ENCODE data around the gene STXBP6. TPM values are rescaled to one million over a fixed set of nuclear protein-coding genes. Genes with fewer than 3 reads are reported as not detected.

Gene STXBP6
- polyA plus RNA-seq, 3 donors = 8.1 to 9.9 (median 8.4) TPM

DNA sequence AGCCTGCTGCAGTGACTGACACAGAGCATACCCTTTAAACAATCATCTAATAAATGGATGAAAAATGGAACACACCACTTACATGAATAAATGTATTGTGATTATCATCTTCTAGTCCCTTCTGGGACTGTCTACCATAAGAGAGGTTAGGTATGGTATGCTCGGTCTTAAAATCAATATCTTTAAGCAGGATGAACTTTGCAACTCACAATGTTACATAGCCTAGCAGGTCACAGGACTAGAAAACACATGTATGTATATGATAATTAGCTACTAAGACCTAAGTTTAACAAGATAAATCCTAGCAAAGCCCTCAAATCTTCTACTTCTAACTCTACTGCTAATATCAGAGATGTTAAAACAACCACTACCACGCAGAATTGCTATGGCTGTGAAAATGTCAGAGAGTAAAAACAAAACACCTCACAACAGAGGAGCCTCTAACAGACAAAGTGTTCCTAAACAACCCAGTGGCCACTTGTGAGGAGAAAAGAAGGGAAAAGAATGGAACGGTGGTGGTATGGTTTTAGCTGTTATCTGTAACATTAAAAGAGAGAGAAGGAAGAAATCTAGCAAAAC, 139.4 kb downstream of the STXBP6 start:
- no peak for DNase-seq (ENCODE audit: extremely low read depth in 1 of 11, low read depth in 9 of 11, low spot score in 4 of 11)

DNA sequence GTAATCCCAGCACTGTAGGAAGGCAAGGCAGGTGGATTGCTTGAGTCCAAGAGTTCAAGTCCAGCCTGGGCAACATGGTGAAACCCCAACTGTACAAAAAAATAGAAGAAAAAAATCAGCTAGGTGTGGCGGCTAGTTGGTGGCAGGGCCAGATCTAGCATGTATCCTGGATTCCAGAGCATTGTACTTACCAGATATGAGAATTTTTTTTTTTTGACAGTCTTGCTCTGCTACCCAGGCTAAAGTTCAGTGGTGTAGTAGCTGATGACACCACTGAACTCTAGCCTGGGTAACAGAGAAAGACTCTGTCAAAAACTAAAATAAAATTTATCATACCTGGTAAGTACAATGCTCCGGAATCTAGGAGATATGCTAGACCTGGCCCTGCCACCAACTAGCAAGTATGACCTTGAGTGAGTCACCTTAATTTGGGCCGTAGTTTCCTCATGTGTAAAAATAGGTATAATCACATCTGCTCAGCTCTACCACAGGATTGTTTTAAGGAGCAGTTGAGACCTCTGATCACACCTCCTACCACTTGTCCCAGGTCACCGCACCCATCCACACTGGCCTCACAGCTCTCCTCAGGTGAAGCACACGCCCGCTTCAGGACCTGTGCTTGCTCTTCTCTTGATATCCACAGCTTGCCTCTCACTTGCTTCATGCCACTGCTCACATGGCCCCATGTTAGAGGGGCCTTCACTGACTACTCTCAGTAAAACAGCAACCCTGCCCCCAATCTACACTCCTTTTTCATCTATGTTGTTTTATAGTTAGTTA, 140.2 kb downstream of the STXBP6 start:
- no peak for DNase-seq (ENCODE audit: extremely low read depth in 1 of 11, low read depth in 9 of 11, low spot score in 4 of 11)

DNA sequence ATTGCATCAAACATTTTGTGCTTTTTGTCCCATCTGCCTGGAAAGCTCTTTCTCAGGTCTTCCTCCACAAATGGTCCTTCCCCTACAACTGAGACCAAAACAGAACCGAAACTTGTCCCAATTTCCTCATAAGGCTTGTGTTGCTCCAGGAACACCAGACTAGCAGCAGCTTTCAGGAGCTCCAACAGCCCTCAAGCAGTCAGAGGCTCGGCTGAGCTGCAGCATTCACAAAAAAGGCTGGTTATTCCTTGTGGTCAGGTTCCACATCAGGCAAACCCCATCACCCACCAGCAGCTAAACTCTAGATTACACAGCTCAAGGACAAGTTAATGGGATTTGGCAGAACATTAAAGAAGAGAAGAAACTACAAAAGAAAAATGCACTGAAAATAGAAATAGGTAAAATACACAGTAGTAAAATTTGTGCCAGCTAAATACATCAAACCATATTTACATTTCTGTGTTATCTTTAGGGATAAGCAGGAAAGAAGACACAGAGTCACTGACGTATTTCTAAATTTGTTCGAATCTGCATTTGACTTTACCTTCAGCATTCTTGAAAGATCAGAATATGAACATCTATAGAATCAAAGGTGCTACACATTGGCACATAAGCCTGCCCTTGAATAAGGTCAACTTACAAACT, 141.2 kb downstream of the STXBP6 start:
- DNase-seq (ENCODE audit: extremely low read depth in 1 of 11, low read depth in 9 of 11, low spot score in 4 of 11) = no peak

DNA sequence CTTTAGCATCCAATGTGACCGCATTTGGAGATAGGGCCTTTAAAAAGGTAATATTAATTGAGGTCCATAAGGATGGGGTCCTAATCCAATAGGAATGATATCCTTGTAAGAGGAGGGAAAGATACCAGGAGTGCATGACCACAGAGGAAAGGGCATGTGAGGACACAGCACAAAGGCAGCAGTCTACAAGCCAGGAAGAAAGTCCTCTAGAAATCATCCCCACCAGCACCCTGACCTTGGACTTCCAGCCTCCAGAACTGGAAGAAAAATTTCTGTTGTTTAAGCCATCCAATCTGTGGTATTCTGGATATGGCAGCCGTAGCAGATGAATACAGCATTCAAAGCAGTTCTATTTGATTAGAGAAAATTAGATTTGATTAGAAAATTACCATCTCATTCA, 145.4 kb downstream of the STXBP6 start:
- DNase-seq (ENCODE audit: extremely low read depth in 1 of 11, low read depth in 9 of 11, low spot score in 4 of 11) = no peak

DNA sequence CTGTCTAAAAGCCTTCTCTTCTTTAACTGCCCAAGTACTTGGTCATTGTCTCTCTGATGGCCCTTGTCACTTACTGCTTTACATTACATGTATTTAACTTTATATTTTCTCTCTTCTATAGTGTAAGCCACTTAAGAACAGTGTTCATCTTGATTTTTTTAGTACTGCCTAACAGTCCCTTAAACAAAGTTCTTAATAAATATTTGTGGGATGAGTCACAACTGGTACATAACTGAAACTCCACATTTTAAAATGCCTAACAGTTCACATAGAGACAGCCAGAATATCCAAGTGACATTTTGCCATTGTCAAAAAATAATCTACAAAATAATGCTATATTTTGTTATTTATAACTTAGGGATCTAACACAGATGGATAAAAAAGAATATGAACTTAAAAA, 146.6 kb downstream of the STXBP6 start:
- no peak for DNase-seq (ENCODE audit: extremely low read depth in 1 of 11, low read depth in 9 of 11, low spot score in 4 of 11)

DNA sequence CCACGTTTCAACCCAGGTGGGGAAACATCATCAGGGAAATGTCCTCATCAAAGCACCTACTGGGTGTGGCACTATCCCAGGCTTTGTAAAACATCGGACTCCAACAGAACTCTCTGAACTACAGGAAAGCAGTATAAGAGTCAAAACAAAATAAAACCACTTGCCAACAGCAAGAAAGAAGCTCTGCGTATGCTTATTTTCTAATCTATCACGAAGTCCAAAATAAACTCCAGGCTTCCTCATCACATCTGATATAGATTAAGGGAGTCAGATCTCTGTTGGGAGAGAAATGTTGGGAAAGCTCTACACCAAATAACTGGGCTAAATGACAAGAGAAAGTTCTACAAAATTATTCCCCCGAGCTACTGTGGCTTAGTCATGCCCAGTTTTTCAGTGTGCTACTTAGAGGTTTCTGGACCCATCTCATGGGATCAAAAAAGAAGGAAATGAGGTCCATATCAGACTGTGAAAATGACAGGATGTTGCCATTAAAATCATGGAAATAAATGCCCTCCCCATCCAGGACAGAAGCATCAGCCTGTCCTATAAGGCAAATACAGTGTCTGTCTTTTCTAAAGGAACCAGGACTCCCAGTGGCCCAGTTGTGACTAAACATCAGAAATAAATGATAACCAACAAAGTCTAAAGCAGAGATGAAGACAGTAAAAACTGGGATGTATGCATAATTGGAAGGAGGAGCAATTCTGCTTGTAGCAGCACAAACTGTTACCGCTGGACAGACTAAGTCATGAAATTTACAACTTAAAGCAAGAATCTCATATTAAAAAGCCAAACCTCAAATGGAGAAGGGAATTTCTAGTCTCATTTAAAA, 149.5 kb downstream of the STXBP6 start:
- no peak for DNase-seq (ENCODE audit: extremely low read depth in 1 of 11, low read depth in 9 of 11, low spot score in 4 of 11)

DNA sequence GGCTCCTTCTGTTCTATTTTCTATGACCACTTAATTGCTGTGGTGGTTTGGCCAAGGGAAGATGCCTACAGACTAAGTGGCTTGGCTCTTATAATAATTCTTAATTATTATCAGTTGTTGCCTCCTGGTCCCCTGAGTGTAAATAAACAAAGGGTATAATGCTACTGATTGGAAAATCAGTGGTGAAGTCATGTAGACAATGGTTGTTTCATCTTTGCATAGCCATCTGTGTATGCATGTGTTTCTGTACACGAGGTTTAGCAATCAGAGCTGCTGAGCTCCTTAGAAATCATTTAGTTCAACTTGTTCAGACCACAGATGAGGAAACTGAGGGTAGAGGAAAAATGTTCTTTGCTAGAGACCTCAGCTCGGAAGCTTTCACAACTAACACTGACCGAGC, 152.2 kb downstream of the STXBP6 start:
- no peak for DNase-seq (ENCODE audit: extremely low read depth in 1 of 11, low read depth in 9 of 11, low spot score in 4 of 11)

DNA sequence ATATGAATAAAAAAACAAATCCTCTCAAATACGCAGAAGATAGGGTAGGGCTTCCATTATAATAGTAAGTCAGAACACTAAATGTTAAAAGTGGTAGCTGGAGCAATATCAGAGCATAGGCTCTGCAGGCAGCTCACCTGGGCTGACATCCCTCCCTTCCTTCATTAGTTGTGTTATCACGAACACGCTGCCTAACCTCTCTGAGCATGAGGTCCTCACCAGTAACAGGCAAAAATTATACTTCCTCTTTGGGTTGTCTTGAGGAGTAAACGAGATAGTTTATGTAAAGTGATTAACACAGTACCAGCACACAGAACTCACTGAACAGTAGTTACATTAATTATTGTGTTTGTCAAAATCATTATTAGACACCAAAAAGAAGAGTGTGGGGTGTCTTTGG, 154.3 kb downstream of the STXBP6 start:
- no peak for DNase-seq (ENCODE audit: extremely low read depth in 1 of 11, low read depth in 9 of 11, low spot score in 4 of 11)

DNA sequence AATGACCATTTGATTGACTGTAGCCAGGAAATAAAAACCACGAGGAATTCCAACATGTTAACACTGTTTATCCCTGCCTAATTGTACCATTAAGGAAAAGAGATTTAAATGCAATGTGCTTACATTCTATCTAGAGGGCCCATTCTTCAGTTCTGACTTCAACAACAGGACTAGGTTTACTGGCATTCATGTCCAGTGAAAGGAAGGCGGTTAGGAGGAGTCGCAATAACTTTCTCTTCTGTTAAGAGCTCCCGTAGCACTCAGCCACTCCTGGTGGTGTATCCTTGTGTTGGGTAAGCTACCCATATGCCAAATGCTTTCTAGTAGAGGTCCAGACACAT, 154.7 kb downstream of the STXBP6 start:
- no peak for DNase-seq (ENCODE audit: extremely low read depth in 1 of 11, low read depth in 9 of 11, low spot score in 4 of 11)

DNA sequence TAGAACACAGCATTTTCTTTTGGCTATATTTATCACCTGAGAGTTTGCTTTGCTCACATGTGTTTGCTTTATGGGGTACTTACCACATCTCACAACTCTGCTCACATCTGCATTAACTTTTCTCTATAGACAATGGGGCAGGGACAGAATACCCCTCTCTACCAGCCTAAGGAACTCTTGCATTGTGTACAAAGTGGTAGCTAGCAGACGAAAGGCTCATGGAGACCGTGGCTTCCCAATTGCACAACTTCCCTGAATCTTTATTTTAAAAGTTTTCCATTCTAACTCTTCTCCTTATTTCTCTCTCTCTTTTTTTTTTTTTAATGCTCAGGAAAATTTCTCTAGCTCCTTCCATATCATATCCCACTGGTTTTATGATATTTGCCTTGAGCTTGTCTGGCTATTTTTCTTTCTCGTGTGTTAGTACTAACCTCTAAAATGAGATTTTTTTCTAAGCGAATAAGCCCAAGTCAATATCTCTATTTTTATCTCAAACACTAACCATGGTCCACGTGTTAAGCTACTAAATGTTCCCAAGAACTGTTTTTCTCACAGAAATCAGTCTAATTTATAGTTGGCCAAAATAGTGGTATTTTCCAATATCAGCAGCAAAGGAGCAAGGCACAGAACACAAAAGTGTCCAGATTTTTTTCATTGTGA, 155.2 kb downstream of the STXBP6 start:
- no peak for DNase-seq (ENCODE audit: extremely low read depth in 1 of 11, low read depth in 9 of 11, low spot score in 4 of 11)

DNA sequence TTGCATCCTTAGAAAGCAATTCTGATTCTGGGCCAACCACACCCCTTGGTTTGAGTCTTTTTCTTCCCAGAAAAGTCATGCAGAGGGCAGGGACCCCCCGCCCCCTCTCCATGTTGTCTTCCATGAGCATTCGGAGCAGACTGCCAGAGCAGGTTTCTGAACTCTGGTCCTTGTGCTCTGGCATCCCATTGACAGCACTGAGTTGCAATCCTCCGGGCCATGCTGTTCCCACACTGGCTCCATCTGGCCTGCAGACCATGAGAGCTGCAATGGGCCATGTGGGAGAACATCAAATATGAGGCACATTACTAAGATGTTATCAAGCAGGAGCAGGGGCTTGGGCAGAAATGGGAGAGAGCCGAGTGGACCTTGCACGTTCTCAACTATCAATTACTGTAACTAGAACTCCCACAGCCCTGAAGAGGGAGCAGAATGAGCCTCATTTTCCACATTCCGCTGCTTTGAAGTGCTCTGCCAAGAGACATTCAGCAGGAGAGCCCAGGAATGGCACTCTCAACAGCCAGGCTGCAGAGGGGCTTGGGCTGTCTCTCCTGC, 157.4 kb downstream of the STXBP6 start:
- no peak for DNase-seq (ENCODE audit: extremely low read depth in 1 of 11, low read depth in 9 of 11, low spot score in 4 of 11)

DNA sequence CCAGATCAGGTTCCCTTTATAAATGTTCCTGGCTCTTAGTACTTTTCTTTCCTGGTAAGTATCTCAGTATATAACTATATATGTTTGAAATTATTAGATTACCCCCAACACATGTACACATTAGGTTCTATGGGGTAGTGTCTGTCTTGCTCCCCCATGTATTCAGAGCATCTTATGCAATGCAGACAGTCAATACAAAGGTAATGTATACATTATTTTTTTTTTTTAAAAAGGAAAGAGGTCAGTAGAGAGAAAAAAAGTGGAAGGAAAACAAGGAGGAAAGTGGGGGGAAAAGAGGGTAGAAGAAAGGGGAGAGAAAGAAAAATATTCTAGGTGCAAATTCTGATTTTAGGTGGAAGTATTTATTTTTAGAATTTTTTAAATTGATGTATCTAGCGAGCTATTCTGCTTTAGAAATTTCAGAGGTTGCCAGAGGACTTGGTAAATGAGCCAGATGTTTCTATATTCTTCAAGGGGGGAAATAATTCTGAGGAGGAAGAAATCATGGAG, 157.9 kb downstream of the STXBP6 start:
- no peak for DNase-seq (ENCODE audit: extremely low read depth in 1 of 11, low read depth in 9 of 11, low spot score in 4 of 11)

DNA sequence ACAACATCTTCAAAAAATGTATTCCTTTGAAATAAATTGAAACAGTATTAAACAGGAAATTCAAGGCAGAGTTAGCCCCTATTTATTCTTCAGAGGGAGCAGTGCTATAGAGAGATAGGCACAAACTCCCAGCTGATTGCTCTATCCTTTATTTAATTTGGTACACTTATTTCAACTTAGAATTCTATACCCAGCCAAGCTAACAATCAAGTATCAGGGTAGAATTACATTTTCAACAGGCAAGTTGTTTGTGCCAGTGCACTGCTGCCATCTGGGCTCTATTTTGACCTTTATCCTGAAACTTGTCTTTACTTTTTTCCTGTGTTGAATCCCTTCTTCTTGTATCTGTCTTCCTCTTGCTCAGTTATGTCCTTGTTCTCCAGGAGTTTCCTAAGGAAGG, 159.2 kb downstream of the STXBP6 start:
- DNase-seq (ENCODE audit: extremely low read depth in 1 of 11, low read depth in 9 of 11, low spot score in 4 of 11) = no peak

DNA sequence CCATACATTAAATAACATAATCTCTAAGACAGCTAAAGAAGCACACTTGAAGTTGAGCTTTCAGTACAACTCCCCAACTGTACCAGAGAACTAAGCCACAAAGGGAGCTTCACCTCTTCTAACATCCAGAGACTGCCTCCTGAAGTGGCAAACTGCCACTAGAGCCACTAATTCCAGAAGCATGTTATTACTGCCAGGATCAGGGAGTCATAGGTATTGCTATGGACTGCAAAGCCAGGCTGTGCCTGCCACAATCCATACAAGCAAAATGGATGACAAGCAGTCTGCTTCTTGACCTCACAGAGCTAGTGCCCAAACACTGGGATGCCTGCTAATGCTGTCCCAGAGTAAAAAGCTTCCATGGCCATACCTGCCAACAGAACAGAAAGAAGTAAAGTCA, 160.1 kb downstream of the STXBP6 start:
- no peak for DNase-seq (ENCODE audit: extremely low read depth in 1 of 11, low read depth in 9 of 11, low spot score in 4 of 11)

DNA sequence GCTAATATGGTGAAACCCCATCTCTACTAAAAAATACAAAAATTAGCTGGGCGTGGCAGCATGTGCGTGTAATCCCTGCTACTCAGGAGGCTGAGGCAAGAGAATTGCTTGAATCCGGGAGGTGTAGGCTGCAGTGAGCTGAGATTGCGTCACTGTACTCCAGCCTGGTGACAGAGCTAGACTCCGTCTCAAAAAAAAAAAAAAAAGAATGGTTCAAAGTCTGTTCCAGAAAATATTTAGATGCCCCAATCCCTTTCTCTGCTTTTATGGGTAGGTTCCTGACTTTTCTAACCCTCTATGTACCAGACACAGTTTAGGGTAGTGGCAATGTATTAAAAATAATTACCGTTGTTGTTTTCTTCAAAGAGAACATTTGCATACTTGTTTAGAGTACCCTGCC, 161.4 kb downstream of the STXBP6 start:
- DNase-seq (ENCODE audit: extremely low read depth in 1 of 11, low read depth in 9 of 11, low spot score in 4 of 11) = no peak

DNA sequence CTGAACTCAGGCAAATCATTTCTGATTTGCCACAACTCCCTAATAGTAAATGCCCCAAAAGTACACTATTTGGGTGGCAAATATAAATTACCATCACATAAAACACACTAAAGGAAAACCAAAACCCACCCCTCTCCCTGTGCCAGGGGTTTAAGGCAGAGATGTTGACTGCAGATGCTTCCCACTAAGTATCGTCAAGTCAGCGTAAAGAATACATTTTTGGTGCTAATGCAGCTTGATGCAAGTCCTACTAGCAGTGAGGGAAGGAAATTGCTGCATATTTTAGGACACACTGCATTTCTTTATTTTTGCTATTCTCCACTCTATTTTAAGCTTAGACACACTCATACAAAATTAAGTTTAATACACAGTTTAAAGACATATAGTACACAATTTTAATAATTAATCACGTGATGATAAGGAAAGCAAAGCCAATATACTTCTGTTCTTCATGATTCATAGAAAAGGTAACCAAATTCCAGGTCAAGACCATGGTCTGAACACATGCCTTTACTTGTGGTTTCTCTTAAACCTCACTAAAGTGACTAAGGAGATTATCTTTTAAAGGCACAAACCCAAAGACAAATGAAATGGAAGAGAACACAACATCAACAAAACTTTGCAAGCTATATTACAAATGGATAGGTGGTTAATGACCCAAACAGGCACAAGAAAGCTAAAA, 162.2 kb downstream of the STXBP6 start:
- no peak for DNase-seq (ENCODE audit: extremely low read depth in 1 of 11, low read depth in 9 of 11, low spot score in 4 of 11)

DNA sequence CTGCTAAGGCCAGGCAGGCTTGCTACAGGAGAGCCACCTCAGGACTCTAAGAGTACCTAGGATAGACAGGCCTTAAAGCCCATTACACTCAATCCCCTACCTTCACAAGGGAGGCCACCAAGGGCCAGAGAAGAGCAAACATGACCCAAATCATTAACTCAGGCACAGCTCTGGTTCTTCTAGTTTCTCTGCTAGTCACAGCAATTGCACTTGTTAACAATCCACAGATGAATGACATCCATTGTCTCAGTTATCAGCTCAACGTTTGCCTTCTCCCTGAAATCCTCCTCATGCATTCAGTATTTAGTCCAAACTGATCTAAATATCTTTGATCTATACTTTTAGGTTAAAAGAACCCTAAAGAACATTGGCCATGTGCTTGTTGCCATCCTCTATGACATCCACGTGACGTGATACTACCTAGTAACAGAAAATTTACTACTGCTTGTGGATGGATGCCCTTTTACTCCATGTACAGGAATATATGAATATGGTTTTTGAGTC, 164.5 kb downstream of the STXBP6 start:
- no peak for DNase-seq (ENCODE audit: extremely low read depth in 1 of 11, low read depth in 9 of 11, low spot score in 4 of 11)

DNA sequence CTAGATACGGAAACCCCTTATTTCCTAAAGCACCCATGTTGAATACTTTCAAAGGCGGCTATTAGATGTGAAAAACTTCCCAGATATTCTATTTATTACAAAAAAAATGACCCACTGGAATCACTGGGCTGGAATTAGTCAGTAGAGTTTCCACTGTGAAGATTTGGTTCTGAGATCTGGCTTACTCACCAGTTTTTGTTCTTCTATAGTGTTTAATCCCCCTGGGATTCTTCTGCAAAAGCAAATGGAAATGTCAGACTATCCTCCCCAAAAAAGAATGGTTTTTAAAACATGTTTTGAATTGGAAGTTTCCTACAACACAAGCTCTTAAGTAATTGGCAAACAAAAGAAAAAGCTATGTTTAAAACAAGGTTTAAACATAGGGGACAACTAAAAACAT, 166.4 kb downstream of the STXBP6 start:
- DNase-seq (ENCODE audit: extremely low read depth in 1 of 11, low read depth in 9 of 11, low spot score in 4 of 11) = no peak
